ENCODE results near the gene TTLL12. TPM values are rescaled to one million over a fixed set of nuclear protein-coding genes. Genes with fewer than 3 reads are reported as not detected.

Gene TTLL12
- total and polyA plus RNA-seq, 2 donors from 2014 or later = 11.5 to 26.3 TPM

DNA sequence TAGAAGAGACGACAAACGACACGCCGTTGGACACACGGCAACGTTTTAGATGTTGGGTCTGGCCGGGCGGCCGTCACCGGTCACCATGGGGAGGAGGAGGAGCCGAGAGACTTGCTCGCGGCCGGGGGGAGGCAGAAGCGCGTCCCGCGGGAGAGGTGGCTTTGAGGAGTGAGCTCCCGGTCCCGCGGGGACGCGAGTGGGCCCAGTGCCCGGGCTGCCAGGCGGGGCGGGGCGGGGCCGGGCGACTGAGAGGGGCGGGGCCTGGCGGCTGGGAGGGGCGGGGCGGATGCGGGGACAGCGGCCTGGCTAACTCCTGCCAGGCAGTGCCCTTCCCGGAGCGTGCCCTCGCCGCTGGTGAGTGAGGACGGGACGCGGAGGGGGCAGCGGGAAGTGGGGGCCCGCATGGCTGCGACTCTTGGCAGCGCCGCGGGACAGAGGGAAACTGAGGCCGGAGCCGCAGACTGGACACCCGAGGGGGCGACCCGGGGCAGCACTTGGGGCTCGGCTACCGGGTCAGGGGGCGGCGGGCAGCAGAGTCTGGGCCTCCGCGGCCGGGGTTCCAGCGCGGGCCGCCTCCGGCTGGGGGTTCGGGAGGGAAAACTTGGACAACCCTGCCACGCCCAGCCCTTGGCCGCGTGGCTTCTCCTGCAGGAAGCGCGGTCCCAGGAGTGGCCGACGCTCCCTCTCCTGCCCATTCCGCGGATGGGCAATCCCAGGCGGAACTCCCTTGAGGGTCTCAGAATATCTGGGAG lies 35.5 kb downstream of the TTLL12 start, which contains the start of gene TSPO:
Gene TSPO (plus strand): TSS at position 309 of the 752 bp plus-strand sequence. CDS start 7,680 bp downstream, outside the sequence.
- H3K27ac ChIP-seq (ENCODE audit: low read depth in 2 of 2, low read length in 2 of 2) = peak within 1 kb of the TSS; percentile 74 to 87
- intact Hi-C loops (cut with DNase I) = no loop called here
- peak; percentile 36 to 95 (median 63) for DNase-seq
- no peak for FAIRE-seq
- H3K27me3 ChIP-seq (ENCODE audit: control insufficient read depth, insufficient read depth, low read length) = no peaks in the 10 kb centered on the region
- H3K4me1 ChIP-seq (ENCODE audit: control insufficient read depth in 2 of 3, insufficient read depth in 2 of 3, low read depth in 1 of 3, low read length in 3 of 3) = peaks cover 0 to 17% (median 5%) of the 10 kb centered on the region in 3 donors
- TF ChIP-seq, protein P1, sequence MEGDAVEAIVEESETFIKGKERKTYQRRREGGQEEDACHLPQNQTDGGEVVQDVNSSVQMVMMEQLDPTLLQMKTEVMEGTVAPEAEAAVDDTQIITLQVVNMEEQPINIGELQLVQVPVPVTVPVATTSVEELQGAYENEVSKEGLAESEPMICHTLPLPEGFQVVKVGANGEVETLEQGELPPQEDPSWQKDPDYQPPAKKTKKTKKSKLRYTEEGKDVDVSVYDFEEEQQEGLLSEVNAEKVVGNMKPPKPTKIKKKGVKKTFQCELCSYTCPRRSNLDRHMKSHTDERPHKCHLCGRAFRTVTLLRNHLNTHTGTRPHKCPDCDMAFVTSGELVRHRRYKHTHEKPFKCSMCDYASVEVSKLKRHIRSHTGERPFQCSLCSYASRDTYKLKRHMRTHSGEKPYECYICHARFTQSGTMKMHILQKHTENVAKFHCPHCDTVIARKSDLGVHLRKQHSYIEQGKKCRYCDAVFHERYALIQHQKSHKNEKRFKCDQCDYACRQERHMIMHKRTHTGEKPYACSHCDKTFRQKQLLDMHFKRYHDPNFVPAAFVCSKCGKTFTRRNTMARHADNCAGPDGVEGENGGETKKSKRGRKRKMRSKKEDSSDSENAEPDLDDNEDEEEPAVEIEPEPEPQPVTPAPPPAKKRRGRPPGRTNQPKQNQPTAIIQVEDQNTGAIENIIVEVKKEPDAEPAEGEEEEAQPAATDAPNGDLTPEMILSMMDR (IDR thresholded peaks at IDR 0.05; ENCODE audit: borderline replicate concordance, extremely low read depth, insufficient read depth) = no peak
- peak within 1 kb of the TSS; percentile 56 to 69 (median 67) for H3K4me3 ChIP-seq (ENCODE audit: low read length in 3 of 3)
- H3K9me3 ChIP-seq (ENCODE audit: control insufficient read depth in 2 of 3, insufficient read depth in 1 of 3, low read length in 3 of 3) = no peaks in the 10 kb centered on the region
- H3K9ac ChIP-seq (ENCODE audit: low read length in 3 of 3) = peak within 1 kb of the TSS in 2 of 3 donors; percentile 65 to 77
- no peaks in the 10 kb centered on the region for H3K36me3 ChIP-seq (ENCODE audit: control insufficient read depth in 2 of 3, insufficient read depth in 3 of 3, low read length in 3 of 3)

DNA sequence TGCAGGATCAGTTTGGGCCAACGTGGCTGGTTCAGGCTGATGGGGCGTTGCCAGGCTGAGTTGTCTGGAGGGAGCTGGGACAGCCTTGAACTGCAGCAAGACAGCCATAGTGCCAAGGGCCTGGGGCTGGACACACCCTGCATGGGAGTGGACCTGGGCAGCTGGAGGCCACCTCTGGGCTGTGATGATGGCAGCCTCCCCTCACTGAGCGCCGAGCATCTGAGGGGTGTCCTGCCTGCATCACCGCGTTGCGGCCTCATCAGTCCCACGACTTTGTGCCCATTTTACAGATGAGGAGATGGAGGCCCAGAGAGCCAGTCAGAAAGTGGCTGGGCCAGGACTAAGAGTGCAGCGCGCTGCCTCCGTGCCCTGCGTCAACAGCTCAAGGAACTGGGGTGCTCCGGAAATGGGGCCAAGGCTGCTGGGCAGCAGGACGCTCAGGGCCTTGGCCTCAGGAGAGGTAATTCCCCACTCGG lies 36.2 kb downstream of the TTLL12 start:
- H3K9ac ChIP-seq (ENCODE audit: low read length in 3 of 3) = peak overlapping the region in 1 of 3 donors; percentile 55
- H3K27me3 ChIP-seq (ENCODE audit: control insufficient read depth, insufficient read depth, low read length) = no peaks in the 10 kb centered on the region
- peak in 1 of 5 donors; percentile 69 for DNase-seq
- intact Hi-C loops (cut with DNase I) = no loop called here
- no peaks in the 10 kb centered on the region for H3K9me3 ChIP-seq (ENCODE audit: control insufficient read depth in 2 of 3, insufficient read depth in 1 of 3, low read length in 3 of 3)
- H3K27ac ChIP-seq (ENCODE audit: low read depth in 2 of 2, low read length in 2 of 2) = peak overlapping the region; percentile 32 to 81
- H3K4me3 ChIP-seq (ENCODE audit: low read length in 3 of 3) = peak overlapping the region; percentile 56 to 67 (median 67)
- TF ChIP-seq, protein P1 (IDR thresholded peaks at IDR 0.05; ENCODE audit: borderline replicate concordance, extremely low read depth, insufficient read depth) = no peak
- FAIRE-seq = no peak
- no peaks in the 10 kb centered on the region for H3K36me3 ChIP-seq (ENCODE audit: control insufficient read depth in 2 of 3, insufficient read depth in 3 of 3, low read length in 3 of 3)
- peaks cover 0 to 17% (median 5%) of the 10 kb centered on the region in 3 donors for H3K4me1 ChIP-seq (ENCODE audit: control insufficient read depth in 2 of 3, insufficient read depth in 2 of 3, low read depth in 1 of 3, low read length in 3 of 3)

DNA sequence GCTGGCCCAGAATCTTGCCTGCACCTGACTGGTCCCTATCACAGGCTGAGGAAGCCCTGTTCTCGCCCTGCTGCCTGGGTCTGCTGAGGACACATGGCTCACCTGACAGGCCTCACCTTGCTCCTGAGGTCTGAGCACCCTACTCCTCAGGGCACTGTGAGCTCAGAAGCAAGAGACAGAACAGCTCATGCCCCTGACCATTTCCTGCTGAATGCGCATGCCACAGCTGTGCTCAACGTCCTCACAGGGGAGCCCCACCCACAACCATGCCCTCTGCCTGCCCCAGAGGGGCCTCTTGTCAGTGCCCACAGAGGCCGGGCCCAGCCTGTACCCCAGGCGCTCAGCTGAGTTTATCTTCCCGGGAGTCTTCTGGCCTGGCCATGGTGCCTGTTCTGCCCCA lies 38.4 kb downstream of the TTLL12 start:
- no peak overlapping the region for H3K27ac ChIP-seq (ENCODE audit: low read depth in 2 of 2, low read length in 2 of 2)
- no peaks in the 10 kb centered on the region for H3K36me3 ChIP-seq (ENCODE audit: control insufficient read depth in 2 of 3, insufficient read depth in 3 of 3, low read length in 3 of 3)
- TF ChIP-seq, protein P1 (IDR thresholded peaks at IDR 0.05; ENCODE audit: borderline replicate concordance, extremely low read depth, insufficient read depth) = no peak
- no peaks in the 10 kb centered on the region for H3K27me3 ChIP-seq (ENCODE audit: control insufficient read depth, insufficient read depth, low read length)
- FAIRE-seq = no peak
- H3K9me3 ChIP-seq (ENCODE audit: control insufficient read depth in 2 of 3, insufficient read depth in 1 of 3, low read length in 3 of 3) = no peaks in the 10 kb centered on the region
- no peak overlapping the region for H3K4me3 ChIP-seq (ENCODE audit: low read length in 3 of 3)
- peaks cover 0 to 18% (median 5%) of the 10 kb centered on the region in 3 donors for H3K4me1 ChIP-seq (ENCODE audit: control insufficient read depth in 2 of 3, insufficient read depth in 2 of 3, low read depth in 1 of 3, low read length in 3 of 3)
- DNase-seq = no peak
- H3K9ac ChIP-seq (ENCODE audit: low read length in 3 of 3) = no peak overlapping the region
- intact Hi-C loops (cut with DNase I) = no loop called here
